HG03575 (cell line): ENCODE measurements around the gene ENG.
"Not testable (repeated sequence)": the region's sequence is repeated elsewhere in the genome, so short reads cannot be mapped to it uniquely, and the experiment has no call there.

Source experiments
- ATAC-seq: cut with Tn5 transposase; IDR thresholded peaks from one replicate; pipeline ENCODE4 v1.9.1; 2021; ENCODE audit not compliant: unreplicated experiment, insufficient number of reproducible peaks, low FRiP score; ENCODE audit errors: extremely low read depth

Gene ENG

GRCh38 chr9:127847833-127848755 lies 6.4 kb downstream of the ENG start:
- ATAC-seq, result no peak

GRCh38 chr9:127847178-127847510 lies 7.3 kb downstream of the ENG start:
- ATAC-seq, result no peak

- no peak for ATAC-seq
Observed at GRCh38 chr9:127846443-127847177, 7.8 kb downstream of the ENG start.

GRCh38 chr9:127845619-127846018 lies 8.8 kb downstream of the ENG start:
- ATAC-seq, result not testable (repeated sequence)

GRCh38 chr9:127844821-127845359 lies 9.6 kb downstream of the ENG start:
- no peak for ATAC-seq

GRCh38 chr9:127841087-127841835 lies 13.2 kb downstream of the ENG start:
- ATAC-seq, result no peak

- ATAC-seq, result no peak
Observed at GRCh38 chr9:127838375-127839078, 15.9 kb downstream of the ENG start.

- ATAC-seq, result no peak
Observed at GRCh38 chr9:127837346-127837745, 17.1 kb downstream of the ENG start.

GRCh38 chr9:127836561-127836960 lies 17.9 kb downstream of the ENG start:
- not testable (repeated sequence) for ATAC-seq

- ATAC-seq, result no peak
Observed at GRCh38 chr9:127835991-127836516, 18.4 kb downstream of the ENG start.

GRCh38 chr9:127833555-127833954 lies 20.9 kb downstream of the ENG start:
- ATAC-seq, result no peak

GRCh38 chr9:127832248-127832647 lies 22.2 kb downstream of the ENG start:
- ATAC-seq, result no peak

- no peak for ATAC-seq
Observed at GRCh38 chr9:127829205-127829906, 25.1 kb downstream of the ENG start.

- ATAC-seq, result no peak
Observed at GRCh38 chr9:127828262-127829031, 26.0 kb downstream of the ENG start.

- no peak for ATAC-seq
Observed at GRCh38 chr9:127826253-127826913, 28.1 kb downstream of the ENG start.

GRCh38 chr9:127825319-127826051 lies 29.0 kb downstream of the ENG start:
- ATAC-seq, result no peak
